VCaP (cell line): ENCODE measurements around the gene CHAC1.

ENCODE experiments used
- H3K27ac ChIP-seq: fragments of 450-650 bp; 2 replicates; pipeline ENCODE4 v1.5.1; 2017
- CTCF ChIP-seq: fragments of 450-650 bp; conservative IDR thresholded peaks from 2 replicates; pipeline ENCODE4 v1.5.1; 2017; ENCODE audit warnings: mild to moderate bottlenecking, moderate library complexity

CHAC1 gene

GRCh38 chr15:40974879-40975278 is 21.6 kb downstream of the CHAC1 start:
- no peak overlapping the region for H3K27ac ChIP-seq
- TF ChIP-seq CTCF, result no peak

DNA sequence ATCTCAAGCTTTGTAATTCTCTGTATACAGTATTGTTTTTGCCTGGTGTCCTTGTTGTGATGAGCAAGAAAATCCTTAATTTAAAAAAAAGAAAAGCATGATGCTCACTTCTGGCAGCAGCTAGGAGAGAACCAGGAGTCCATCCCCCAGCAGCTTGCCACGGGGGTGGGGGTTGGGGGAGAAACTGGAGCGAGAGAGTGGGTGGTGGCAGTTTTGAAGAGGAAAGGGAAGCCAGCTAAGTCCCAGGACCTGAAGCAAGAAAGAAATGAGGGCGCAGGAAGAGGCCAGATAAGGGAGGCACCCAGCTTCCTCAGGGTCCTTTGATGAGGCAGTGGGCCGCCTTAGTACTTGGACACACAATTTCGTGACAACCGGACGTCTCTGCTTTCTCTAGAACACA is 23.5 kb downstream of the CHAC1 start:
- H3K27ac ChIP-seq, result no peak overlapping the region
- TF ChIP-seq CTCF, result no peak

GRCh38 chr15:40978141-40978540 is 24.9 kb downstream of the CHAC1 start:
- no peak overlapping the region for H3K27ac ChIP-seq
- TF ChIP-seq CTCF, result no peak

- TF ChIP-seq CTCF, result no peak
- no peak overlapping the region for H3K27ac ChIP-seq
Measured at GRCh38 chr15:40978562-40978961, 25.3 kb downstream of the CHAC1 start.

GRCh38 chr15:40981186-40981585 is 27.9 kb downstream of the CHAC1 start:
- peak overlapping the region; percentile 13; the same call in 1 of the 2 replicates for H3K27ac ChIP-seq
- TF ChIP-seq CTCF, result no peak

DNA sequence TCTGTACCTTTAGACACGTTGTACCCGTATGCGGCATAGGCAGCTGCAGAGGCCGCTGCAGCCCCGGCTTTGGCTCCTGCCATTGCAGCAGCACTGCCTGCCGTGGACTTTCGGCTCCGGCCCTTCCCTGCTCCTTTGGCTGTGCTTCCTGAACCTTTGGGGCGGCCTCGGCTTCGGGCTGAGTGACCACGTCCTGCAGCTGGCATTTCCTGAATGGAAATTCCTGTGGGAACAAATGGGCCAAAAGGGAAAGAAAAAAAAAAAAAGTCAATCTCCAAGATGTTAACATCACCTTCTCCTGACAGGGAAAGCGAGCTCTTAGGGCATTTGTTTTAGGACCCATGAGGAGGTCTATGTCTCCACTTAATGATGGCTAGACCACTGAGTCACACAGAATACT is 29.6 kb downstream of the CHAC1 start:
- no peak for TF ChIP-seq CTCF
- no peak overlapping the region for H3K27ac ChIP-seq

DNA sequence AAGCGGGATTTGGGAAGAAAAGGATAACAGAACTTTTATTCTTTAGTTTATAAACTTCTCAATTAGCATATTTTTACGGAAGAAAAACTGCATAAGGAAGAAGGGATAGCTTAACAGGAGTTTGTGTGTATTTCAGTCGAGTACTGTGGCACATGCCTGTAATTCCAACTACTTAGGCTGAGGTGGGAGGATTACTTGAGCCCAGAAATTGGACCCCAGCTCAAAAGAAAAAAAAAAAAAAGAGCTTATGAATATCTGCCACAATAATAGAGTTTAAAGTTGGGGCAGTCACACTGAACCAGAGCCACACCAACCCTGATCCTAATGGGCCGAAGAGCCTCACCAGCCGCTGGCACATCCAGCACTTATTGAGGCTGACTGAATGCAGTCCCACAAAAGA is 31.1 kb downstream of the CHAC1 start:
- no peak for TF ChIP-seq CTCF

GRCh38 chr15:40984964-40985363 is 31.7 kb downstream of the CHAC1 start:
- H3K27ac ChIP-seq, result no peak overlapping the region
- TF ChIP-seq CTCF, result no peak

More for the DNA sequence above, 31.1 kb downstream of the CHAC1 start:
- H3K27ac ChIP-seq, result no peak overlapping the region
